HG03039 (cell line): ENCODE data around the gene LENG8.
"Not testable (repeated sequence)": the region's sequence is repeated elsewhere in the genome, so short reads cannot be mapped to it uniquely, and the experiment has no call there.

Experiments used
- ATAC-seq: cut with Tn5 transposase; IDR thresholded peaks from one replicate; pipeline ENCODE4 v1.9.1; 2021; ENCODE audit warnings: mild to moderate bottlenecking, moderate library complexity; ENCODE audit not compliant: unreplicated experiment

LENG8 gene

GRCh38 chr19:54460230-54461005 is 11.4 kb downstream of the LENG8 start:
- no peak for ATAC-seq

- ATAC-seq: no peak
Measured at GRCh38 chr19:54461210-54461609, 12.2 kb downstream of the LENG8 start.

DNA sequence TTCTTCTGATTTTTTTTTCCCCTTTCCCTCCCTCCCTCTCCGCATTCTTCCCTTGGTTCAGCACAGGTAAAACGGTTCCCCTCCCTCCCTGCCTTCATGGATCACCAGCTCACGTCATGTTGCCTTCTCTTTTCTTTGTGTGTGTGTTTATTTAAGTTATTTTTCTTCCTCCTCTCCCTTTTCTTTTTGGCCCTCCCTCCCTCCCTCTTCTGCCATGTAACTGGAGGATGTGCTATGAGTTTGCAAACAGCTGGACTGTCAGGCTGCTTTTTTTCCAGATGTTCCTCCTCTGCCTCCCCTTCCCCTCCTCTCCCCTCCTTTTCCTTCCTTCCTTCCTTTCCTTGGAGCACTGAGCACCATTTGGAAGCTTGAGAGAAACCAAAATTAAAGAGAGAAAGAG is 12.6 kb downstream of the LENG8 start:
- ATAC-seq: no peak

- no peak for ATAC-seq
Measured at GRCh38 chr19:54462047-54462654, 13.2 kb downstream of the LENG8 start.

GRCh38 chr19:54462655-54463530 is 13.9 kb downstream of the LENG8 start:
- ATAC-seq: no peak

GRCh38 chr19:54463531-54464043 is 14.6 kb downstream of the LENG8 start, which contains the start of gene LENG9:
Gene LENG9 (minus strand): TSS chr19:54463778. CDS start chr19:54463526, 252 bp downstream.
- ATAC-seq: peak; percentile 47

DNA sequence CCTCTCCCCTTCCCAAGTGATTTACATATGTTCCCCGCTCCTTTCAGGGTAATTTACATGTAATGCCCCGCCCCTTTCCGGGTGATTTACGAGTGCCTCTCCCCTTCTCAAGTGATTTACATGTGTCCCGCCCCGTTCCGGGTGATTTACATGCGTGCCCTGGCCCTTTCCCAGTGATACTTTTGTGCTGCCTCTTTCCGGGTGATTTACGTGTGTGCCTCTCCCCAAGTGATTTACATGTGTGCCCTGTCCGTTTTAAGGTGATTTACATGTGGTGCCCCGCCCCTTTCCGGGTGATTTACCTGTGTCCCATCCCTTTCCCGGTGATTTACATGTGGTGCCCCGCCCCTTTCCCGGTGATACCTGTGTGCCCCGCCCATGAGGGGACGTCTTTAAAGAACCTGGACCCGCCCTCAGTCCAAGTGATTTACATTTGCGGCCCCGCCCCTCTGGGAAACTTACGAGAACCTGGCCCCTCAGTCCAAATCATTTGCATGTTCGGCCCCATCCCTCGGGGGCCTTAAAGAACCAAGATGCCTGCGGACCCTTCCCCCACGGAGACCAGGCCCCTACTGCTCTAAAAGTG is 15.1 kb downstream of the LENG8 start:
- peak; percentile 35 for ATAC-seq

DNA sequence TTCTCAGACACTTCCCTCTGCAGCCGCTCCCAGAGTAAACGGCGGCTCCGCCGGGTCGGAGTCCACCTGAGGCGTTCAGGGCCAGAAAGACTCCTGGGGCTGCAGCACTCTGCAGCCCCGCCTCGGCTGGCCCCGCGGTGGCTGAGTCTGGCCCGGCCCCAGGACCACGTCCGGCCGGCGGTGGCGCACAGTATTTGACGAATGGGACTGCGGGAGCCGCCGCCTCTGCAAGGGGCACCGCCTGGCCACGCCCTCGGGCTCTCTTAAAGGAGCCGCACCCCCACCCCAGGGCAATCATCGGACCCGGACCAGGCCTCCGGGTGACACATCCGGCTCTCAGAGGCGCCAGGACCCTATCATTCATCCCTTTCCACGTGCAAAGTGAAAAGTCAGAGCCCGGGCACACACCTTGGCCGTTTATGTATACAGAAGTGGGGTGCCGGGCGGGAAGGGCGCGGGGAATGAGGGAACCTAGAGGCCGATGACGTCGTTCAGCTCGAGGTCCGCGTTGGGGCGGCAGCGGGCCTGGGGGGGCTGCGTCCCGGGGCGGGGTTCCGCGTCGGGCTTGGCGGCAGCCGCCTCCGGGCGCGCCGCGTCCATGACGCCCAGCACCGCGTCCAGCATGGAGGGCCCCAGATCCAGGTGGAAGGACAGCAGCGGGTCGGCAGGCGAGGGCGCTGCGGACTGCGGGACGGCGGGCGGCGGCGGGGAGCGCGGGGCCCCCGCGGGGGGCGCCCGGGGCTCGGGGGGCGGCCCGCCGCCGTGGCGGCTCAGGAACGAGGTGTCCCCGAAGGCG is 15.8 kb downstream of the LENG8 start:
- peak; percentile 35 for ATAC-seq

DNA sequence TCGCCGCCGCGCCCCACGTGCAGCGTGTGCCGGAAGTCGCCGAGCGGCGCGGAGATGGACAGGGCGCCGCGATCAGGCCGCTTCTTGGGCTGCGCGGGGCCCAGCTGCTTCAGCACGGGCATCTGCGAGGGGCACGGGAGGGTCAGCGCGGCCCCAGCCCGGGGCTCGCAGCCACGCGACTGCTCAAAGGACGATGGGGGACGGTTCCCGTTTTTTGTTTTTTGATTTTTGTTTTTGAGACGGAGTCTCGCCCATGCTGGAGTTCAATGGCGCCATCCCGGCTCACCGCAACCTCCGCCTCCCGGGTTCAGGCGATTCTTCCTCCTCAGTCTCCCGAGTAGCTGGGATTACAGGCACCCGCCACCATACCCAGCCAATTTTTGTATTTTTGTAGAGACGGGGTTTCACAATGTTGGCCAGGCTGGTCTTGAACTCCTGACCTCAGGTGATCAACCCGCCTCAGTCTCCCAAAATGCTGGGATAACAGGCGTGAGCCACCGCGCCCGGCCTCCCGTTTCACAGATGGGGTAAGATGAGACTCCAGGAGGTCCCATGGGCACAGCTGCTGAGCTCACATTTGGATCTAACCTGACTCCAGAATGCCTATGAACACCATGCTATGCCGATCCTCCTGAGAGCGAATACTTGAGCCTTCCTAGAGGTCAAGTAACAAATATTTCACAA is 16.6 kb downstream of the LENG8 start:
- no peak for ATAC-seq

GRCh38 chr19:54466110-54466480 is 17.1 kb downstream of the LENG8 start:
- ATAC-seq: not testable (repeated sequence)

DNA sequence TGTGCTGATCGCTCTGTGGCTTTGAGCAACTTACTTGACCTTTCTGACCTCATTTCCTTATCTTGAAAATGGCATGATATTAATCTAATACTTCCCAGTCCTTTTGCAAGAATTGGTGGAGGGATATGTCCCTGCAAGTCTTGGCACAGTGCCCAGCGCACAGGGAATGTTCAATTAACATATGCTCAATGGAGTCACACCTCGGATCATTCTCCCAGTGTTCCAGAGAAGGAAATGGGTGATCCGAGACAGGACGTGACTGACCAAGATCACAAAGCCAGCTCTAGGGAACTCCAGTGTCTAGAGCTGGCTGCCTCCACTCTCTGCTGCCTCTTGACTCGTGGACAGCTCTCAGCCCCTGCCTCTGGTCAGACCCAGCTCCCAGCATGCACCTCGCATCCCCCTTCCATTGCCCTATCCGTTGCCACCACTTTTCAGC is 20.5 kb downstream of the LENG8 start:
- ATAC-seq: no peak

GRCh38 chr19:54470276-54470887 is 21.4 kb downstream of the LENG8 start:
- ATAC-seq: no peak

DNA sequence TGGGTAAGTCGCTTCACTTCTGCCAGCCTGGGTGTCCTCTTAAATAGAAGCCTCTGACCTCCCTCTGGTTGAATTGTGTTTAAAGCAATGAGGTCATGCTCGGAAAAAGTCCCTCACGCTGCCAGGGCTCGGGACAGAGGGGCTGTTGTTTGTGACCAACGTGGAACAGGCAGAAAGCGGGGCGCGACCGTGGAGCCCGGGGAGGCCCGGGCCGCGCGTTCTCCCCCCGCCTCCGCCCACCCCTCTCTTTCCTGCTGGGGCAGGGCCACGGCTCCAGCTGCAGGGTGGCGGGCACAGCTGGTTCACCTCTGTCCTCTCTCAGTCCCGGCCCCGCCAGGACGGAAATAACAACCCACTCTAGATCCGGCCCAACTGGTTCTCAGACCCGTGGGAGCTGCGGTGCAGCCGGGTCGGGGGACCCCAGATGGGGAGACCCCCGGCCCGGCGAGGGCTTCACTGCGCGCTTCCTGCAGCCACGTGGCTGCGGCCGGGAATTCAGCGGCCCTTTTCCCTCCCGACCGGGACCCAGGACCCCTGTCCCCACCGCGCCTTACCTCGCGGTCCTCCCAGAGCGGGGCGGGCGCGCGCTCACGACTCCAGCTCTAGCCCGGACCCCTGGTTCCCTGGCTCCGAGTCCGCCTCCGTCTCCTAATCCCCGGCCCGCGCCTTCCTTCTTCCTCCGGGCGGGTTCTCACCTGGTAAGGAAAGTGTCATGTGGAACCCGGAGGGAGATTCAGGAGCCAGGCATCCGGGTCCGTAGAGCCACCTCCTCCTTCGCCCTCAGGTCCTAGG is 22.2 kb downstream of the LENG8 start:
- no peak for ATAC-seq

DNA sequence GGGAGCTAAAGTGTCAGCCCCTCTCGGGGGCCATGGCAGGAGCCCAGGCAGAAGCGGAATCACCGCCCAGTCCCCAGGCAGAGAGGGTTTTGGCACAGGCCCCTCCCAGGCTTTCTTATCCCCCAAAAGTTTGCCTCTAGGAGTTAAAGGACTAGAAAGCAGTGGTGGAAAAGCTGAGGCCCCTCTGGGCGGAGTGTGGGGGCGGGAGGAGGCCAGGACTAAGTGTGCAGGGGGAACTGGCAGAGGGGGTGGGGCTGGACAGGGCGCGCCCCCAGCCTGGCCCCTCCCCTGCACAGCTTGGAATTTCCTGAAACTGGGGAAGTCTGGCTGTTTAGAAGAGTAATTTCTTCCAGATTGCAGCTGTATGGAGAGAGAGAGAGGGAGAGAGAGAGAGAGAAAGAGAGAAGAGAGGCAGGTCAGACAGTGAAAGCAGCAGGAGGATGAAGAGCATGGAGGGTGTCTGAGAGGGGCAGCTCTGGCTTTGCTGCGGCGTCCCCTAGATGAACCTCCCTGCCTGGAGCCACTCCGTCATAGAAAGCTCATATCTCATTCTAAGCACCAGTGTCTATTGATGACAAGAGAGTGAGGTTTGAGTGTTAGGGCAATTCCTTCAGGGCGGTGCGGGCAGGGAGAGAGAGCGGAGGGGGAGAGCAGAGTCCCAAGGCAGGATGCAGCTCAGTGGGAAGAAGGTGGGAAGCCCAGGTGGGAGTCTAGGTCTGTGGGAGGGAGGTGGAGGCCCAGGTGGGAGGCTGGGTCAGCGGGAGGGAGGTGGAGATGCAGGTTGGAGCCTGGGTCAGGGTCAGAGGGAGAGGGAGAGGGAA is 24.3 kb downstream of the LENG8 start, which contains the start of gene CDC42EP5:
TSS of gene CDC42EP5 (minus strand) at position 226 of the 821 bp plus-strand sequence. CDS start 7,749 bp downstream, outside the sequence.
- ATAC-seq: no peak

DNA sequence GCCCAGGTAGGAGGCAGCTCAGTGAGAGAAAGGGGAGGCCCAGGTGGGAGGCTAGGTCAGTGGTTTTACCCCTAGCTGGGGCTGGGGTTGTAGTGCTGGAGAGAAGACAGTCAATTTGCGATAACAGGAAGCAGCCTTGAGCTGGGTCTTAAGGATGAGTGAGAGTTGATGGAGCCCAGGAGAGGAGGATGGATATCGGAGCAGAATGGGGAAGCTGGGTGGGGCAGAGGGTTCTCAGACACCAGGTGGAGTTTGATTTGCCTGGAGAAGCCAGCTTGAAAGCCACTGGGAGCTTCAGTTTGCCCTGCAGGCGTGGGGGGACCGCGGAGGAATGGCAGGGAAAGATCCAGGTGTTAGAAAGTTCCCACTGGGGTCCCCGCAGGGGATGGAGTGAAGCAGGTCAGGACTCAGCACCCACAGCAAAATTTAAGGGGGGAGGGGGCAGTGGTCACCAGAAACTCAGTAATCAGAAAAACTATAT is 24.9 kb downstream of the LENG8 start:
- no peak for ATAC-seq

- no peak for ATAC-seq
Measured at GRCh38 chr19:54475706-54476105, 26.7 kb downstream of the LENG8 start.

DNA sequence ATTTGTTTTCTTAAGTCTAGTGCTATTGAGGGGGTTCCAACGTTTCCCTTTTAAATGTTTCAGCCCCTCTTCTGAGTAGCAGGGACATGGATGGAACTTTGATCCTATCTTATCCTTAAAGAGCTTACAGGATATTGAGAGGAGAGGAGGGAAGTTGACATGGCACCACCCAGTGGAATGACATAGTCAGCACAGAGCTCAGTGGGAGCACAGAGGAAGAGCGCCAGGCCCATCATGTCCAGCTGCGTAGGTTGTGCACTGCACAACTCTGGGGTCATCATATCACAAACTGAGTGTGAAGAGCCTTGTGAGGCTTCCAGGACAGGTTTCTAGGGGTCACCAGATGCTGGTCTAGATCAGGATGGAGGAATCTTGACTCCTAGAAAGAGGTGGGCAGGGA is 28.7 kb downstream of the LENG8 start:
- no peak for ATAC-seq
